Activated B cell treated with CpG ODN at 0.5 μM for 24 hours (primary cell): ENCODE results near the gene TSGA10IP. TPM values are rescaled to one million over a fixed set of nuclear protein-coding genes. Genes with fewer than 3 reads are reported as not detected.

ENCODE experiments used
- ATAC-seq: fragments of 200-7000 bp; cut with Tn5 transposase; one replicate; pipeline ENCODE4 v1.10.0; 2021; ENCODE audit warnings: low read depth, mild to moderate bottlenecking, moderate library complexity
- CTCF ChIA-PET: fragments of 350-600 bp; sonication (Branson Sonifier 250); formaldehyde crosslinking; loops from one replicate; lab custom pipeline; 2021; ENCODE audit warnings: antibody characterized with exemption; lab: Charles Lee
- POLR2A ChIA-PET: fragments of 350-600 bp; sonication (Branson Sonifier 250); formaldehyde crosslinking; loops from one replicate; lab custom pipeline; 2021; ENCODE audit warnings: antibody characterized with exemption; lab: Charles Lee
- DNase-seq: peaks from one replicate; pipeline ENCODE4 v3.0.0; 2022
- H3K27ac Mint-ChIP-seq: one replicate; pipeline ENCODE4 v1.8.0; 2020; ENCODE audit warnings: mixed read lengths
- H3K27me3 Mint-ChIP-seq: one replicate; pipeline ENCODE4 v1.8.0; 2021; ENCODE audit warnings: mixed read lengths
- H3K36me3 Mint-ChIP-seq: one replicate; pipeline ENCODE4 v1.8.0; 2021; ENCODE audit warnings: low read depth, mixed read lengths
- H3K4me1 Mint-ChIP-seq: one replicate; pipeline ENCODE4 v1.8.0; 2021; ENCODE audit warnings: mixed read lengths
- H3K4me3 Mint-ChIP-seq: one replicate; pipeline ENCODE4 v1.8.0; 2020; ENCODE audit warnings: mild to moderate bottlenecking, mixed read lengths
- H3K9me3 Mint-ChIP-seq: one replicate; pipeline ENCODE4 v1.8.0; 2020; ENCODE audit warnings: mixed read lengths
- CTCF ChIP-seq: fragments of 200-600 bp; IDR thresholded peaks from one replicate; pipeline ENCODE4 v1.8.0; 2022; ENCODE audit warnings: antibody characterized with exemption, mild to moderate bottlenecking
- intact Hi-C: fragments of 100-400 bp; cut with micrococcal nuclease; formaldehyde crosslinking; loops from one replicate; pipeline ENCODE4 v1.15.1; 2024
- total RNA-seq: library from RNA; stranded (reverse); gene quantifications from 2 replicates; pipeline ENCODE4 v1.2.3, GENCODE V29; 2022

TSGA10IP gene
- total RNA-seq: not detected in 2 replicates

GRCh38 chr11:65945430-65945911, at the start of gene TSGA10IP:
Gene TSGA10IP (plus strand): TSS chr11:65945480. CDS start chr11:65945676, 196 bp downstream.
- Mint-ChIP-seq H3K9me3 (no peaks in the 10 kb centered on the region), H3K27me3 (peaks cover 2% of the 10 kb centered on the region), H3K4me1 (peaks cover 9% of the 10 kb centered on the region), H3K27ac (no peak within 1 kb of the TSS), H3K36me3 (no peaks in the 10 kb centered on the region), H3K4me3 (no peak within 1 kb of the TSS)
- intact Hi-C loops: no loop called here
- ATAC-seq (no peak), DNase-seq (no peak)
- ChIA-PET CTCF (no interaction called here), POLR2A (no interaction called here)
- no peak for TF ChIP-seq CTCF

DNA sequence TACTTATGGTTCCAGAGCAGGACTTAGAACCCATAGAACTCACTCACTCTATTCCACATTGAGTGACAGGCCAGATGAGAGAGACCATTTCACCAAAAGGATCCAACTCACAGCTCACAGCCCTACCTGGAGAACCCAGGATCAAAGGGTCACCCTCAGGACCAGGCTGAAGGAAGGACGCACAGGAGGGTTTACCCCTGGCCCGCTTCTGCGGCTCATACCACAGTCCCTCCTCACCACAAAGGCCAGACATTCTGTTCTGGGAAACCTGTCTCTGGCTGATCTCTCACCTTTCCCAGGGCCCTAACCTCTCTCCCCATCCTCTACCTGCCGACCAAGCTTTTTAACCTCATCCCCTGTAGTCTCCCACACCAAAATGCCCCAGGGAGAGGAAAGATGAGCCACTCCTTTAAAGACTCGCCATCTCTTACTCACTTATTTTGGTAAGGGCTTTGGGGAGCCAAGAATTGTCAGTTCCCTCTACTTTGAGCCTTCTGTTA, 49.7 kb upstream of the TSGA10IP start:
- Mint-ChIP-seq H3K9me3 (no peaks in the 10 kb centered on the region), H3K4me1 (peaks cover 37% of the 10 kb centered on the region), H3K27me3 (peaks cover under 1% of the 10 kb centered on the region), H3K36me3 (no peaks in the 10 kb centered on the region), H3K4me3 (no peak overlapping the region), H3K27ac (no peak overlapping the region)
- POLR2A ChIA-PET: interaction anchor here (0.7 to 2.9 kb wide), 6 partner anchors 7 to 32 kb away, joined by 4 to 17 read pairs (median 5); partner anchors contain the start of genes C11orf68, DRAP1 and FIBP
- intact Hi-C loops: no loop called here
- CTCF ChIA-PET: interaction anchor here (1.2 kb wide), 1 partner anchor 7 kb away, joined by 3 read pairs; the partner anchor contains the start of gene FIBP
- ATAC-seq (no peak), DNase-seq (no peak)
- no peak for TF ChIP-seq CTCF

GRCh38 chr11:65896034-65896999, 49.0 kb upstream of the TSGA10IP start:
- Mint-ChIP-seq H3K27ac (peak overlapping the region; percentile 0), H3K27me3 (peaks cover 2% of the 10 kb centered on the region), H3K36me3 (no peaks in the 10 kb centered on the region), H3K4me3 (no peak overlapping the region), H3K9me3 (no peaks in the 10 kb centered on the region), H3K4me1 (peaks cover 44% of the 10 kb centered on the region)
- ChIA-PET POLR2A (interaction anchor here (1.7 to 2.2 kb wide), 2 partner anchors 8 to 23 kb away, joined by 5 to 17 read pairs; partner anchors contain the start of genes C11orf68, DRAP1 and FIBP), CTCF (interaction anchor here (1.2 to 2.7 kb wide), 2 partner anchors 8 to 11 kb away, joined by 3 to 10 read pairs; partner anchors contain the start of gene FIBP)
- DNase-seq: no peak
- ATAC-seq: no peak
- TF ChIP-seq CTCF: no peak
- intact Hi-C loops: no loop called here

DNA sequence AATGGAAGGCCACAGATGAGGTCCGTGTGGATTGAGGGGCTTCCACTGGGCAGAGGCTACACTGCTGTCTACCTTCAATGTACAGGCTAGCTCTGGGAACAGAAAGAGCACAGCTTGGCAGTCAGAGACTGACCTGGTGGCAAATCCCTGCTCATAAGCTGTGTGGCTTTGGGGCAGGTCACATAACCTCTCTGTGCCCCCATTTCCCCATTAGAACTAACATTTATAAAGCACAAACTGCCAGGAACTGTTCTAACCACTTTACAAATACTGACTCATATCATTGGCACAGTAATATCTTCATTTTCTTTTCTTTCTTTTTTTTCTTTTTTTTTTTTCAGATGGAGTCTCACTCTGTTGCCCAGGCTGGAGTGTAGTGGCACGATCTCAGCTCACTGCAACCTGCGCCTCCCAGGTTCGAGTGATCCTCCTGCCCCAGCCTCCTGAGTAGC, 48.2 kb upstream of the TSGA10IP start:
- Mint-ChIP-seq H3K27me3 (peaks cover 2% of the 10 kb centered on the region), H3K9me3 (no peaks in the 10 kb centered on the region), H3K4me1 (peaks cover 37% of the 10 kb centered on the region), H3K27ac (no peak overlapping the region), H3K4me3 (no peak overlapping the region), H3K36me3 (no peaks in the 10 kb centered on the region)
- intact Hi-C loops: no loop called here
- no peak for DNase-seq
- CTCF ChIA-PET: interaction anchor here (1.2 to 2.7 kb wide), 2 partner anchors 9 to 12 kb away, joined by 3 to 10 read pairs; partner anchors contain the start of gene FIBP
- POLR2A ChIA-PET: interaction anchor here (1.7 to 2.2 kb wide), 2 partner anchors 8 to 22 kb away, joined by 5 to 17 read pairs; partner anchors contain the start of genes C11orf68, DRAP1 and FIBP
- ATAC-seq: no peak
- TF ChIP-seq CTCF: no peak
